Measurements from ENCODE around the gene CIPC.

DNA sequence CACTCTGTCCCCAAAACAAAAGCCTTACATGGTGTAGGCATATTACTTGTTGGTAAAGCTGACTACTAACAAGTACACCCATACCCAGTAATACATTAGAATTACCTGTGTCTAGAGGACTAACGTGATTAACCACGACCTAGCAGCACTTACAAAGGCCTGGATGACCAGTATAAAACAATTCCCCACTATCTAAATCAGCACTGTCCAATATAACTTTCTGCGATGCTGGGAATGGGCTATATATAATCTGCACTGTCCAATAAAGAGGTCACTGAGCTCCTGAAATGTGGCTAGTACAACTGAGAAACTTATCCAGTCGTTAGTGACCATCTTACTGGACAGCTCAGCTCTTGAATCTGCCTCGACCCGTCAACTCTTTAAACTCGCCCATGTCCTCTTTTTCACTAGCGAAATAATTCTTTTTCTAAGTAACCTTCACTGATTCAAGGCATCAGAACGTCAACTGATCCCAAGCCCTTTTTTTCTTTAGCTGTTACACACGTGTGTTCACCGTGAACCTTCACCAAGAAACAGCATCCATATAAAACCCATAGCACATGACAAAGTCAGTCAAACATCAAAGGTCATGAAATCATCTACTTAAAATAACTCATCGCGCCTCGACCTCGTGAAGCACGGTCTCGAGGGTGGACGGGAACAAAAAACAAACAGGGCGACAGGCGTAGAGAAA lies 905 bp upstream of the CIPC start:
- no peak for TF ChIP-seq EZH2 (IDR thresholded peaks at IDR 0.05)
- no peak for TF ChIP-seq POLR2AphosphoS5 (IDR thresholded peaks at IDR 0.05; ENCODE audit: borderline replicate concordance, low read depth, low read length)
- no peak for TF ChIP-seq FOXP2 (optimal IDR thresholded peaks at IDR 0.05; ENCODE audit: control extremely low read depth, extremely low read length, insufficient read depth)
